NCI-H2196 (cell line): ENCODE results near the gene USH1G.
A peak's percentile ranks its signal among the peaks of the same experiment; 100 is the strongest.
"Not testable (repeated sequence)": the region's sequence is repeated elsewhere in the genome, so short reads cannot be mapped to it uniquely, and the experiment has no call there.

Experiments
- DNase-seq: peaks from one replicate; lab custom pipeline; 2025; ENCODE audit not compliant: unreplicated experiment; lab: John Stamatoyannopoulos, UW

The USH1G gene

DNA sequence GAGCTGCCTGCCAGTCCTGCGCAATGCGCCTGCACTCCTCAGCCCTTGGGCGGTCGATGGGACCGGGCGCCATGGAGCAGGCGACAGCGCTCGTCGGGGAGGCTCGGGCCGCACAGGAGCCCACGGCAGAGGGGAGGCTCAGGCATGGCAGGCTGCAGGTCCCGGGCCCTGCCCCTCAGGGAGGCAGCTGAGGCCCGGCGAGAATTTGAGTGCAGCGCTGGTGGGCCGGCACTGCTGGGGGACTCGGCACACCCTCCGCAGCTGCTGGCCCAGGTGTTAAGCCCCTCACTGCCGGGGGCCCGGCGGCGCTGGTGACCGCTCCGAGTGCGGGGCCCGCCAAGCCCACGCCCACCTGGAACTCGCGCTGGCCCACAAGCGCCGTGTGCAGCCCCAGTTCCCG lies 16.0 kb downstream of the USH1G start:
- DNase-seq, result no peak

DNA sequence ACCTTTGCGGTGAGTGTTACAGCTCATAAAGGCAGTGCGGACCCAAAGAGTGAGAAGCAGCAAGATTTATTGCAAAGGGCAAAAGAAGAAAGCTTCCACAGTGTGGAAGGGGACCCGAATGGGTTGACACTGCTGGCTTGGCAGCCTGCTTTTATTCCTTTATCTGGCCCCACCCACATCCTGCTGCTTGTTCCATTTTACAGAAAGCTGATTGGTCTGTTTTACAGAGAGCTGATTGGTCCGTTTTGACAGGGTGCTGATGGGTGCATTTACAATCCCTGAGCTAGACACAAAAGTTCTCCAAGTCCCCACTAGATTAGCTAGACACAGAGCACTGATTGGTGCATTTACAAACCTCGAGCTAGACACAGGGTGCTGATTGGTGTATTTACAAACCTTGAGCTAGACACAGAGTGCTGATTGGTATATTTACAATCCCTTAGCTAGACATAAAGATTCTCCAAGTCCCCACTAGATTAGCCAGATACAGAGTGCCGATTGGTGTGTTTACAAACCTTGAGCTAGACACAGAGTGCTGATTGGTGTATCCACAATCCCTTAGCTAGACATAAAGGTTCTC lies 16.8 kb downstream of the USH1G start:
- DNase-seq, result not testable (repeated sequence)

DNA sequence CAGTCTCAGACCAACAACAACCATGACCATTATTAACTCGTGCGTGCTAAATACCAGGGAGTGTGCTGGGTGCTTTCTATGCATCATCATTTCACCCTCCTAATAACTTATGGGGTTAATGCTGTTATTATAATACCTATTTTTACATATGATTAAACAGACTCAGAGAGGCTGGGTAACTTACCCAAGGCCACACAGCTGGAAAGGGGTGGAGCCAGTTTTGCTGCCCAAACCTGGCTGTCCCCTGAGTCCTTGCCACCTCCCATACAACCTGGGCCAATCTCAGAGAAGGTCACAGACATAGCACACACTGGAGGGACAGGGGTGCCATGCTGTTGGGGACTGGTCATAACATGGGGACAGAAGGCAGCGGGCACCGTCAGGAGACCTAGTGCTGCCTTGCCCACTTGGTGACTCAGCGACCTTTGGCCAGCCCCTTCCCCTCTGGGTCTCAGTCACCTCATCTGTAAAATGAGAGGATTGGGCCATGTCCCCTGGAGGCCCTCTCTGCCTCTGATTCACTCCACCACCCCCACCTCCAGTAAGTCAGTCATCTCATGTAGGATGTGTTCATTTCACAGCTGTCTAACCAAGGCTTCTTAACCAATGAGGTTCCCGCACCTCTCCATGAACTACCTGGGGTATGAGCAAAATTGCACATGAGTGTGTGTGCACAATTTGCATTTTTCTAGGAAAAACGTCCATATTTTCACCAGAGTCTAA lies 18.2 kb downstream of the USH1G start:
- DNase-seq, result no peak

DNA sequence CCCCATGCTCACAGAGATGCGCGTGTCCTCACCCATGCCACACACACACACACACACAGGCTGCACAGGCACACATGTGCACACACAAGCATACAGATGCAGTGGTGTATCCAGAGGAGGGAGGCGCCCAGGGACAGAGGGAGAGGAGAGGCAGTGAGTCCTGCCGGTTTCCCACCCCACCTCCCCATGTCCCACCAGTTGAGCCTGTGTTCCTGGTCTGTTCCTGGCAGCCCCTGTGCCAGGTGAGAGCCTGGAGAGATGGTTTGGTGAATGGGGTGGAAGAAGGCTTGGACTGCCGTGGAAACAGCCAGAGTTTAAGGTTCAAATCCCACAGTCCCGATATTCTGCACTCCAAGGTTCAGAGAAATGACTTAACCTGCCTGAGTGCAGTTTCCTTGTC lies 19.4 kb downstream of the USH1G start:
- no peak for DNase-seq

DNA sequence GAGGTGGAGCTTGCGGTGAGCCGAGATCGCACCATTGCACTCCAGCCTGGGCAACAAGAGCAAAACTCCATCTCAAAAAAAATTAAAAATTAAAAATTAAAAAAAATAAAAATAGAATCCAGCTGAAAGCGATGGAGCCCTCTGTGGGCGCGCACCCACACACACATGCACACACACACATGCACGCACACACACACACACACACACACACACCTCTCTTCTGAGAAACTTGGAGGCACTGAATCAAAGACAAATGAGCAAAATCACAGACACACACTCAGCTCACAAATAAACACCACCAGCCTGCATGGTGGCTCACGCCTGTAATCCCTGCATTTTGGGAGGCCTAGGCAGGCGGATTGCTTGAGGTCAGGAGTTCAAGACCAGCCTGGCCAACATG lies 20.0 kb downstream of the USH1G start:
- no peak for DNase-seq

DNA sequence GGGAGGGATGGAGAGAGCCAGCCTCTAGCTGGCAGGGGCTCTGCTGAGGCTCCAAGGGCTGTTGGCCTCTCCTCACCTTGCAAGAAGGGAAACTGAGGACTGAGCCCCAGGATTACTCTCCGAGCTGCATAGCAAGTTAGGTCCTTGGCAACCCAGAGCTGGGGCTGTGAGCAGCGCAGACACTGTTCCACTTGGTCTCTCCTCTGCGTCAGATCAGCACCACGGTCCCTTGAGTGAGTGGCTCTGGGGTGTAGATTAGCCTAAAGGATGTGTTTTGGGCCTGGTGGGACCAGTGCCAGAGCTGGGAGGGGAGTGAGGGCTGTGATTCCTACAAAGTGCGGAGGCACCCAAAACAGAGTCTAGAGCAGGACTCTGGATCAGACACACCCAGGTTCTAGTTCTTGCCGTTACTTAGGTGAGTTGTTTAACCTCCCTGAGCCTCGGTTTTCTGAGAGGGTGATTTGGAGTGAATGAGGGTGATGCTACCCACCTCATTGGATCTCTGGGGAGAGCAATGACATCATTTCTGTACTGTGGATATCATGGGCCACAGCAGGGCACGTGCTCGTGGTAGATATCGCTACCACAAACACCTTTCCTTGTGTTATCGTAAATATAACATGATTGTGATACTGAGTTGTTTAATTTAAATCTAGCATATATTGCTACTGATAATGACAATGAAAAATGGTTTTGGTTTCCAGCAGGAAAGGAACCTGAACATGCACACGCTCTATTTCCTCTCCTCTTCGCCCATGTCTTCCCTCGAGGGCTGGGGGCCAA lies 21.5 kb downstream of the USH1G start:
- DNase-seq, result no peak

DNA sequence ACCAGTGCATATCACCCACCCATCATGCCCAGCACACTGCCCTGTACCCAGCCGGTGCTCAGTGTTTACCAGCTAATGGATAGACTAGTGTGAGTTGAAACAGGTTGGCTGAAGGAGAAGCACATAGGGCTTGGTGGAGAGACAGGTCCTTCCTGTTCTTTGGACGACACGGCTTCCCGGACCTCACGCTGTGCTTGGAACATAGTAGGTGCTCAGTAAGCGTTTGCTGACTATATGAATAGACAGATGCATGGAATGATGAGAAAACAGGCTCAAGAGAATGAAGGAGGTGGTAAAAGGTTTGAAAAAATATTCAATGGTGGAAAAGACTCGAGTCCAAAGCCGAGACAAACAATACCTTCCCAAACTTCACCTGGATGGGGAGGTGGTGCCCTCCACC lies 22.8 kb downstream of the USH1G start:
- no peak for DNase-seq

DNA sequence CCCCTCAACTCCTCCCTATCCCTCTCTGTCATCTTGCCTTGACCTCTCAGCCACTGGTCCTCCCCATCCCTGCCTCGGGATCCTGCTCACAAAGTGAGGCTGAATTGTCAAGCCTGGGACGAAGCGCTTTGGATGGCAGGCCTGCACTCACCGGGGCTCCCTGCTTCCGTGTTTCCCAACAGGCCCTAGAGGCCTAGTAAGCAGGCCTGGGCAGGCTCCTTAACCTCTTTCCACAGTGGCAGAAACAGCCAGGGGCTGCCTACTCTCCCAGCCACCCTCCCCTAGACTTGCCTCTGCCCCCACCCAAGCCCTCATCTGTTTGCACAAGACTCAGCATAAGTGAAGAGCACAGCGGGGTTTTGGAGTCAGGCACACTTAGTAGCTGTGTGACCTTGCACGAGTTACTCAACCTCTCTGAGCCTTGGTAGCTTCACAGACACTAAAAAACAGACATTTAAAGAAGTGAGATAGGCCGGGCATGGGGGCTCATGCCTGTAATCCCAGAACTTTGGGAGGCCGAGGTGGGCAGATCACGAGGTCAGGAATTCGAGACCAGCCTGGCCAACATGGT lies 24.6 kb downstream of the USH1G start:
- DNase-seq, result no peak

DNA sequence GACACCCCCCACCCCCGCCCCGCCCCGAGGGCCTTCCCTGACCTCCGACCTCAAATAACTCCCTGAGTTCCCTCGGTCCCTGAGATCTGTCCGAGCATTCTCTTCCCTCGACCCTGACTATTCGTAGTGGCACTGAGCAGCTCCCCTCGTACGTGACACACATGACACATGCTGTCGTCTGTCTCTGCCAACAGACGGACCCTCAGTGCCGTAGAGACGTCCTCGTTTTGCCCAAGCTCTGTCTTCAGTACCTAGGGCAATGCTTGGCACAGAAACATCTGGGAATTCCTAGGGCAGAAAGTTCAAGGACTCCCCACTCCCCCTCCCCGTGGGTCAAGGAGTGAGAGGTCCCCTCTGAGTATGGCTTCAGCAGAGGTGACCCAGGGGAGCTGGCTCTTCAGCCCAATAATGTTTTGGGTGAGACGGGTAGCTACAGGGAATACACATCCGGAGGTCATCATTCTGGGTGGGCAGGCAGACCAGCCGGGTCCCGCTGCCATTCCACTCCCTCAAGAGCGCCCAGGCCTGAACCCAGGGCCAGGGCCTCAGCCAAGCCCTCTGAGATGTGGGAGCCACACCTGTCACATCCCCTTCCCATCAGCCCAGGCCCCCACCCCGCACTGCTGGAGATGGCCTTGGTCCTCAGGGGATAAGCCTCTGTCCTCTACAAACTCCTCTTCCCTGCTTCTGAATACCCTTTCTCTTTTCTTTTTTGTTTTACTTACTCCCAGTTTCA lies 29.0 kb downstream of the USH1G start:
- DNase-seq, result no peak

DNA sequence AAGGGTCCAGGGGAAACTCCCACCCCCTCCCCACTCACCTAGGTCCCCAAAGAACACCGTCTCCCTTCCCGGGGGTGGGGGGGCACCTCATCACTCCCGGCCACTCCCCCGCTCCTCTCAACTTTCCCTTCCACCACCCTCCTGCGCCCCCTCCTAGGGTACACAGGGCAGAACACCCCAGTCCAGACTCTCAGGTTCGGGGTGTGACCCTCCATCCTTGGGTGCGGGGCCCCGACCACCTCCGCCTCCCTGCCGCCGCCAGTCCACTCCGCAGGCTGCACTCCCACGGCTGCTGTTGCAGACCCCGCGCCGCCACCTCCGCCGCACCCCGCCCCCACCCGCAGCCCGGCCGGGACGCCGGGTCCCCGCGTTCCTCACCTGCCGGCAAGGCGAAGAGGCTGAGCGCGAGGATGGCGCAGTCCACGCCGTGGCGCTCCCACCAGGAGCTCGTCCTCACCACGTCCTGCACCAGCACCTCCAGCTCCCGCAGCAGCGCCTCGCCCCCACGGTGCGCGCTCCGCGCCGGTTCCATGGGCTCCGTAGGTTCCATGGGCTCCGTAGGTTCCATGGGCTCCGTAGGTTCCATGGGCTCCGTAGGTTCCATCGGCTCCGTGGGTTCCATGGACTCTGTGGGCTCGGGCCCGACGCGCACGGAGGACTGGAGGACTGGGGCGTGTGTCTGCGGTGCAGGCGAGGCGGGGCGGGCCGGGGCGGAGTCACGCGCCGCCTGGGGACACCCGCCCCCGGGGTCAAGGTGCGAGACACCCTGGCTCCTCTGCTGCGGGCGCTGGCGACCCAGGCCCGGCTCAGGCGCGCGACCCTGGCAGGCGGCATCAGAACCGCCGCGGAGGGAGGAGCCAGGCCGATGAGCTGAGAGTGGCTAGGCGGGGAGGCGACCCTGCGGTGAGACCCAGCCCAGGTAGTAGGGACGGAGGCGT lies 29.8 kb downstream of the USH1G start, which contains the start of gene FADS6:
Gene FADS6 (minus strand): TSS at position 660 of the 938 bp plus-strand sequence. CDS start 38 bp downstream, at position 622.
- DNase-seq, result no peak

DNA sequence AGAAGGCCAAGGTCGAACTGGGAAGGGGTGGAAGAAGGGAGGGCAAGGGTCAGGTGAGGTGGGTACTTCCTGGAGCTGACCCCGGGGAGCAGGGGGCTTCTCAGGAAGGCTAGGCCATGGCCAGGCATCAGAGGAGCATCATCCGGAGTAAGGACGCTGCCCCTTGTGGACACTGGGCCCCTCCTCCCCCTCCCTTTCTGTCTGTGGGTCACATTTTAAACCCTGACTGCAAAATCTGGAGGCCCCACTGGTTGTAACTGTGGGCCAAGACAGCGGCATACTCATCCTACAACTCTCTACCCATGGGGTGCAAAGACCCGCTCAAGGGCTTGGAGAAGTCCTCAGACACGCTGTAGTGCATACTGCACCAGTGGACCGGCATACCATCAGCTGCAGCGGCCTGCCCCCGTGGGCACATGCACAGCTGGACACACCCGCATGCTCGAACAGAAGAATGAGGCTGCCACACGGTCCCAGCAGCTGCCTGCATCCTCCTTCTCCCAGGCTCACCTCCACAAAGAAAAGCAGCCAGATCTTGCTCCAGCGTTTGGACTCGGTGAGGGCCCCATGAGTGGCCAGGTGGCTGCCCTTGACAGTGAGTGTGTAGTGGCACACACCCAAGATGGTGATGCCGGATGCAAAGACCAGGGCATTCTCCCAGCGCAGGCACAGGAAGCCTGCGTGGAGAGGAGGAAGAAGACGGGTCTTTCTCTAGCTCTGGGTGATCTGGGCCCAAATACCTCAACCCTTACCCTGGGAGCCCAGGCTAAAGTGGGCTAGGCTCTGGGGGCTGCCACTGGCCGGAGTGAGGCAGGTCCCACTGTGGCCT lies 30.8 kb downstream of the USH1G start:
- peak; percentile 57 for DNase-seq

DNA sequence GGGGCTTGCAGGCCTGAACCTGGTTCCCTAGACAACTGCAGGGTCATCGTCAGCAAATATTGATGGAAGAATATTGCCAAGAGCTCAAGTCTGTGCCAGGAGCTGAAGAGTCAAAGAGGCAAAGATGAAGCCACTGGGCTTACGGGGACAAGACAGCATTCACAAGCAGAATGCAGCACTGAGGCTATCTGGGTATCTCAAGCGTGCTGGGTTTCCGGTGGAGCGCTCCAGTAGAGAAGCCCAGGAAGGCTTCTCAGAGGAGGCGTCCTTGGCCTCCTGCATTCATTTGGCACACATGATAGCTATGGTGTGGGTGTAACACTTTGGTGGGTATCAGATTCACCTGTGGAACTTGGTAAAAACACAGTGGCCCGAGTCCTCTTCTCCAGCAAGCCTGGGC lies 32.5 kb downstream of the USH1G start:
- no peak for DNase-seq

DNA sequence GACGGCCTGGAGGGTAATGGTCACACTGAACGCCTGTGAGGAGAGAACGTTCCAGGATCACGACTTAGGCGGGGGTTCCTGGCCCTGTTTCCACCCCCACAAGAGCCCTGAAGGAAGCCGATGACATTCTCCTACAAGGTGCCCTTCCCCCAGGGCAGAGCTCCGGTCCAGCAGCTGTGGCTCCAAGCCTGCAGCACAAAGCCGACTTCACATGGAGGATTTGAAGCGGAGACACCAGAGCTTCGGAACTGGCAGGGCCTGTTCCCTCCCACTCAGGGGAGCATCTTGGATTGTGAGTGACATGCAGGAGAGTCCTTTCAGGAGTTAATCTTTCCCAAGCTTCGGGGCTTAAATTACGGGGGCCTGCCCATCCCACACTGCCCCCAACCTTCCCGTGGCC lies 34.6 kb downstream of the USH1G start:
- DNase-seq, result no peak

DNA sequence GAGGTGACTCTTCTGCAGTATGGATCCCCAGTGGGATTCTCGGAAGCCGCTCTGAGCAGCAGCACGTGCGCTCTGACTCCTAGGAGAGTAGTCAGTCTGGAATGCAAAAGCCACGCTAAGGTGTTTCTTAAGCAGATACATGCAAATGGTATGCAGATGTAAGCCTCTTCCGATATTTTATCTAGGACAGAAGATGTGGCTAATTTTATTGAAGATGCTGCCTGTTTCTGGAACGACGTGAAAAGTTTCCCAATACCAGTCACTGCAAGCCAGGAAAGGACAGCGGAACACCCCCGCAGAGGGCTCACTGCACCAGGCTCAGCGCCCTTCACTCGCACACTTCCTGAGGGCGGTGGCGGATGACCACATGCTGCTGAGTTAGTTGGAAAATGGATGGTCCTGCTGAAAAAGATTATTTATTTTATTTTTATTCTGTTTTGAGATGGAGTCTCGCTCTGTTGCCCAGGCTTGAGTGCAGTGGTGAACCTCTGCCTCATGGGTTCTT lies 39.8 kb downstream of the USH1G start:
- DNase-seq, result no peak

DNA sequence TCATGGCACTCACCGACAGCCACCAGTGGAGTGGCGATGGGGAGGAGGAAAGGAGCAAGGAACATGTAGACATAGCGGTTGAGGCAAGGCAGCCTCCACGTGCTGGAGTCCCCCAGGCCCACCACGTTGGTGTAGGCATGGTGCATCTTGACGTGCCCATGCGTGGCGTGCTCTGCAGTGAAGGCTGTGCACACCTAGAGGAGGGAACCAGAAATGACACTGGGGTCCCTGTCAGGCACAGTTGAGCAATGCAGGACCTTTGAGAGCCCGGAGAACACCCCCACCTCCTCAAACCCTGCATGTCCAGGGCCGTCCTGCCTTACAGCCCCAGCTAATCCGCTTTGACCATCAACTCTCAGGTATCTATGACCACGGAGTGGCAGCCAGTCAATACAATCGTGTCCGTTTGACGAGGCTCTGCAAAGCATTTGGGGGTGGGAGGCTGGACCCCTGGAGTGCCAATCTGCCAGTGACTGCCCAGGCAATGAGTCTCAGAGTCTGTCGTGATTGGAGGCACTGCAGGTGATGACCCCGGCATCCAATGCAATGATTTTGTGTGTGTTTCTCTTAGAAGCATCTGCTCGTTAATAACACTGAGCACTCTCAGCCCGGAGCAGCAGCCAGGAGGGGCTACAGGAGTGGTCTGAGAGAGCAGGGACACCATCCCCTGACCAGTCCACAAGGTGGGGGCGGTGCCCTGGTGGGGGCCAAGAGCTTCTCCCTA lies 40.4 kb downstream of the USH1G start:
- DNase-seq, result no peak

DNA sequence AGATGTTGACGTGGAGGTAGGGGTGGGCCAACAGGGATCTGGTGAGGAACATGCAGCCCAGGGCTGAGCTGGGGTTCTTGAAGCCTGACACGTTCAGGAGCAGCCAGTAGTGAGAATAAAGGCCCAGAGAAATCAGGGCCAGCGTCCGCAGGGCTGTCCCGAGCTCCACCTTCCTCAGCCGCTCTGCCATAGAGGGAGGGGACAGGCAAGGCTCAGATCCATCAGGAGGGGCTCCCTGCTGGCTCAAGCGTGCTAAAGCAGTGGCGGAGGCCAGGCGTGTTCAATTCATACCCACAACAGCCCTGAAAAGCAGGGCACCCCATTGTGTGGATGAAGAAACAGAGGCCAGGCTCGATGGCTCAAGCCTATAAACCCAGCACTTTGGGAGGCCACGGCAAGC lies 42.0 kb downstream of the USH1G start:
- DNase-seq, result no peak

DNA sequence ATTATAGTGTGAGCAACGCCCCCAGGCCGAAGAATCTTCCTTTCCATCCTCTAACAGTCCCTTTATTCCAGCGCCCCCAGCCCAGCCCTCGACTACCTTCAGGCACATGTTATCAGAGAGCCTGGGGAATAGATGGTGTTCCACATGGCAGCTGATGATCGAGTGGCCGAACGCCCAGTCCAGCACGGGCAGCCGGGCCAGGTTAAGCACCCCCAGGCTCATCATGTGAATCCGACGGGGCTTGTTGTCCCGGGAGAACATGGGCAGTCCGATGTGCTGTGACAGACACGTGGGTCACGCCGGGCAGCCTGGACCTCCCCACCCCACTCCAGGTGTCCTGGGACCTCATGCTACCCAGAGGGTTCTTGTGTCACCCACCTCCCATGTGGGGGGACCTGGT lies 43.7 kb downstream of the USH1G start:
- DNase-seq, result no peak

DNA sequence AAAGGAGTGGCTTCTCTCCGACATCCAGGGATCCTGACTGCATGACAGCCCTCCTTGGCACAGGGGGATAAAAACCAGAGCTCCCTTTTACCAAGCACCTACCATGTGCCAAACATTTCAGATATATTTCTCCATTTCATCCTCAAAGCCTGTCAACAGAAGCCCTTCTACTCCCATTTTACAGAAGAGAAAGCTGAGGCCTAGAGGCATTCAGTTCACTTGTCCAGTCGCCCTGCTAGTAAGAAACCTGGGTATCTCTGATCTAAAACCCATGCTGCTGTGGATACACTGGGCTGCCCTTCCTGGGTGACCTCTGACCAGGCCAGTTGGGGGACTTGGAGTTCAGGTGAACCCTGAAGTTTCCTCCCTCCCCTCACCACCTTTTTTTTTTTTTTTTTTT lies 44.4 kb downstream of the USH1G start:
- no peak for DNase-seq
